A549 (cell line): ENCODE measurements around the gene AKR1C3.
A peak's percentile ranks its signal among the peaks of the same experiment; 100 is the strongest.

Source experiments
- CTCF ChIP-seq: fragments of >200 bp; sonication (Bioruptor Twin); formaldehyde crosslinking; IDR thresholded peaks from 3 replicates; pipeline ENCODE4 v1.5.1; 2016
- KDM1A ChIP-seq: fragments of 200-600 bp; sonication (generic); IDR thresholded peaks from 2 replicates; pipeline ENCODE4 v1.6.1; 2016; ENCODE audit warnings: low read depth, mild to moderate bottlenecking

GRCh38 chr10:5107860-5108526 lies 13.8 kb downstream of the AKR1C3 start:
- TF ChIP-seq CTCF (no peak), KDM1A (peak; percentile 80; the same call in 1 of the 2 replicates)
